ENCODE results near the gene CCL11.

DNA sequence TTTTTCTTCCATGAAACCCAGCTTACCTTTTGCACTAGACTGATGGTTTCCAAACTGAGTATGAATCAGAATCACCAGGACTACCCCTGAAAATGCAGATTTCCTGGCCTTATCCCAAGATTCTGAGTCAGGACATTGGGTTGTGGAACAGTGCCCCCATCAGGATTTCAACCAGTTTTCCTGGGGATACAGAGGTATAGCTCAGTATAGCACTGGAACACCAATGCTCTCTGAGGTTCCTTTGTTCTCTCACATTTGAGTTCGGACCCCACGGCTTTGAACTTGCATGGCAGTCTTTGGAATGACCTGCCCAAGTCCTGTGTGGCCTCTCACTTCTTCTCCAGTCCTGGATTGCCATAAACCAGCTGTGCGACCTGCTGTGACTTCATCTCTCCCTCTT, 20.9 kb downstream of the CCL11 start:
- TF ChIP-seq POLR2A (IDR thresholded peaks at IDR 0.05; ENCODE audit: low read length): no peak
- no peak for TF ChIP-seq GATA1 (IDR thresholded peaks at IDR 0.05; ENCODE audit: low read depth, low read length)

All from erythroblast (primary cell).